BJ (cell line): ENCODE measurements around the gene P2RX2. TPM values are rescaled to one million over a fixed set of nuclear protein-coding genes. Genes with fewer than 3 reads are reported as not detected.

Experiments used
- CTCF ChIA-PET: fragments of 350-600 bp; formaldehyde crosslinking; extraction: SDS; loops from one replicate; lab custom pipeline; 2021; ENCODE audit warnings: antibody characterized with exemption, inconsistent platforms; lab: Yijun Ruan, JAX
- POLR2A ChIA-PET: fragments of 300-600 bp; sonication (Branson Sonifier 250); formaldehyde crosslinking; extraction: SDS; loops from one replicate; lab custom pipeline; 2021; ENCODE audit warnings: antibody characterized with exemption; lab: Charles Lee
- DNase-seq: peaks from one replicate; pipeline ENCODE4 v3.0.0-alpha.2; 2011; ENCODE audit warnings: low read depth
- H3K27me3 ChIP-seq: 2 replicates; pipeline ENCODE4 v1.6.0; 2011; ENCODE audit warnings: low read length; ENCODE audit not compliant: control insufficient read depth, insufficient read depth
- H3K36me3 ChIP-seq: 2 replicates; pipeline ENCODE4 v1.5.1; 2011; ENCODE audit warnings: low read length; ENCODE audit not compliant: control insufficient read depth, insufficient read depth
- H3K4me3 ChIP-seq: 2 replicates; pipeline ENCODE4 v1.5.1; 2011; ENCODE audit warnings: low read depth, mild to moderate bottlenecking, control low read depth, low read length
- CTCF ChIP-seq: IDR thresholded peaks from 2 replicates; pipeline ENCODE4 v1.5.1; 2011; ENCODE audit warnings: low read depth, mild to moderate bottlenecking, control low read depth, inconsistent platforms, low read length, moderate library complexity; ENCODE audit not compliant: insufficient read depth
- polyA plus RNA-seq: library from polyadenylated mRNA; depleted of rRNA; stranded (reverse); fragments of >200 nt; gene quantifications from 2 replicates; pipeline ENCODE4 v1.2.3, GENCODE V29; 2011

Gene P2RX2
- polyA plus RNA-seq, 1 experiment = not detected

- CTCF ChIA-PET = no interaction called here
- no peak overlapping the region for H3K4me3 ChIP-seq
- H3K36me3 ChIP-seq = peaks cover 14% of the 10 kb centered on the region
- POLR2A ChIA-PET = no interaction called here
- TF ChIP-seq CTCF = no peak
- no peak for DNase-seq
- H3K27me3 ChIP-seq = no peaks in the 10 kb centered on the region
These were observed 35.2 kb downstream of the P2RX2 start for GRCh38 chr12:132653567-132654290.

GRCh38 chr12:132657004-132657727 is 38.6 kb downstream of the P2RX2 start:
- ChIA-PET POLR2A (no interaction called here), CTCF (interaction anchor here (1.5 kb wide), 1 partner anchor 18 kb away, joined by 4 read pairs; no protein-coding TSS in a partner anchor)
- no peak overlapping the region for H3K4me3 ChIP-seq
- no peak for TF ChIP-seq CTCF
- no peak for DNase-seq
- no peaks in the 10 kb centered on the region for H3K27me3 ChIP-seq
- peaks cover 14% of the 10 kb centered on the region for H3K36me3 ChIP-seq

- CTCF ChIA-PET = interaction anchor here (1.5 kb wide), 1 partner anchor 20 kb away, joined by 4 read pairs; no protein-coding TSS in a partner anchor
- Histone ChIP-seq H3K27me3 (no peaks in the 10 kb centered on the region), H3K4me3 (no peak overlapping the region), H3K36me3 (peaks cover 14% of the 10 kb centered on the region)
- TF ChIP-seq CTCF = no peak
- POLR2A ChIA-PET = no interaction called here
- DNase-seq = no peak
These were observed 39.7 kb downstream of the P2RX2 start for GRCh38 chr12:132658149-132658894.

GRCh38 chr12:132659146-132659545 is 40.6 kb downstream of the P2RX2 start:
- Histone ChIP-seq H3K36me3 (peaks cover 16% of the 10 kb centered on the region), H3K4me3 (no peak overlapping the region), H3K27me3 (no peaks in the 10 kb centered on the region)
- CTCF ChIA-PET = interaction anchor here (1.2 kb wide), 1 partner anchor 20 kb away, joined by 3 read pairs; no protein-coding TSS in a partner anchor
- TF ChIP-seq CTCF = no peak
- POLR2A ChIA-PET = no interaction called here
- DNase-seq = no peak
